ENCODE results near the gene GNG10.

- TF ChIP-seq, protein P1, sequence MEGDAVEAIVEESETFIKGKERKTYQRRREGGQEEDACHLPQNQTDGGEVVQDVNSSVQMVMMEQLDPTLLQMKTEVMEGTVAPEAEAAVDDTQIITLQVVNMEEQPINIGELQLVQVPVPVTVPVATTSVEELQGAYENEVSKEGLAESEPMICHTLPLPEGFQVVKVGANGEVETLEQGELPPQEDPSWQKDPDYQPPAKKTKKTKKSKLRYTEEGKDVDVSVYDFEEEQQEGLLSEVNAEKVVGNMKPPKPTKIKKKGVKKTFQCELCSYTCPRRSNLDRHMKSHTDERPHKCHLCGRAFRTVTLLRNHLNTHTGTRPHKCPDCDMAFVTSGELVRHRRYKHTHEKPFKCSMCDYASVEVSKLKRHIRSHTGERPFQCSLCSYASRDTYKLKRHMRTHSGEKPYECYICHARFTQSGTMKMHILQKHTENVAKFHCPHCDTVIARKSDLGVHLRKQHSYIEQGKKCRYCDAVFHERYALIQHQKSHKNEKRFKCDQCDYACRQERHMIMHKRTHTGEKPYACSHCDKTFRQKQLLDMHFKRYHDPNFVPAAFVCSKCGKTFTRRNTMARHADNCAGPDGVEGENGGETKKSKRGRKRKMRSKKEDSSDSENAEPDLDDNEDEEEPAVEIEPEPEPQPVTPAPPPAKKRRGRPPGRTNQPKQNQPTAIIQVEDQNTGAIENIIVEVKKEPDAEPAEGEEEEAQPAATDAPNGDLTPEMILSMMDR (IDR thresholded peaks at IDR 0.05), result no peak
- no peak for TF ChIP-seq POLR2A (IDR thresholded peaks at IDR 0.05)
Observed at GRCh38 chr9:111645806-111646205, 15.6 kb upstream of the GNG10 start.

Data from right lobe of liver (tissue), 4 donors.